ENCODE results near the gene TULP1. TPM values are rescaled to one million over a fixed set of nuclear protein-coding genes. Genes with fewer than 3 reads are reported as not detected.

TULP1 gene
- total and polyA plus RNA-seq, 2 of the 8 experiments (the other 6 are each of a cell fraction or from before 2014, with no cell fraction given): 3.2 to 6.8 TPM

GRCh38 chr6:35473075-35473849 lies 39.4 kb downstream of the TULP1 start:
- Histone ChIP-seq H4K5ac (ENCODE audit: insufficient read length, low read depth, low read length) (no peak overlapping the region), H3K27ac (ENCODE audit: low read depth, low read length) (no peak overlapping the region), H3K4me1 (replicated peaks in 1 of 4; ENCODE audit: control insufficient read depth in 3 of 4, insufficient read depth in 4 of 4, low read length in 3 of 4) (peaks cover 0 to 8% (median 5%) of the 10 kb centered on the region in 4 experiments; a peak in 6 of 7 replicates), H3K4me3 (ENCODE audit: extremely low read depth in 1 of 4, insufficient read depth in 2 of 4, low read depth in 3 of 4, low read length in 4 of 4) (no peak overlapping the region), H3K27me3 (replicated peaks in 1 of 4; ENCODE audit: control insufficient read depth in 3 of 4, extremely low read depth in 1 of 4, insufficient read depth in 3 of 4, low read length in 3 of 4) (no peaks in the 10 kb centered on the region), H3K56ac (replicated peaks; ENCODE audit: insufficient read length, low read depth, low read length) (no peak overlapping the region), H3K9me3 (ENCODE audit: insufficient read depth in 2 of 2, low read depth in 1 of 2, low read length in 1 of 2) (no peaks in the 10 kb centered on the region; a peak in 1 of 4 replicates), H2AFZ (ENCODE audit: low read length) (no peak overlapping the region), H3K79me2 (ENCODE audit: control insufficient read depth in 1 of 2, insufficient read depth in 2 of 2, low read length in 2 of 2) (peaks cover 14 to 29% of the 10 kb centered on the region in 2 experiments), H2AK5ac (ENCODE audit: low read depth, low read length) (no peak overlapping the region), H2BK12ac (ENCODE audit: low read depth, low read length) (no peak overlapping the region), H2BK120ac (replicated peaks; ENCODE audit: low read depth, low read length) (no peak overlapping the region), H3K79me1 (ENCODE audit: low read depth, low read length) (peaks cover 4% of the 10 kb centered on the region; the same call in 1 of the 2 replicates), H3K23me2 (ENCODE audit: low read depth, low read length) (peaks cover 11% of the 10 kb centered on the region), H4K20me1 (replicated peaks in 1 of 2; ENCODE audit: control insufficient read depth in 1 of 2, insufficient read depth in 2 of 2, low read length in 2 of 2) (peaks cover 32 to 33% of the 10 kb centered on the region in 2 experiments), H3K23ac (ENCODE audit: insufficient read length) (no peak overlapping the region), H4K91ac (replicated peaks; ENCODE audit: insufficient read length, low read length) (no peak overlapping the region), H2BK20ac (ENCODE audit: low read length) (no peak overlapping the region), H3K18ac (ENCODE audit: extremely low read depth, low read length) (no peak overlapping the region), H3K36me3 (ENCODE audit: control insufficient read depth in 2 of 4, insufficient read depth in 4 of 4, low read length in 3 of 4) (peaks cover 24 to 61% (median 32%) of the 10 kb centered on the region in 4 experiments), H3K14ac (ENCODE audit: insufficient read length) (no peak overlapping the region), H3K9ac (replicated peaks in 1 of 4; ENCODE audit: extremely low read depth in 1 of 4, low read depth in 3 of 4, low read length in 3 of 4) (no peak overlapping the region; a peak in 1 of 7 replicates), H2BK15ac (ENCODE audit: low read length) (no peak overlapping the region), H3K4me2 (ENCODE audit: insufficient read depth in 1 of 2, low read depth in 2 of 2, low read length in 2 of 2) (no peak overlapping the region), H3K4ac (replicated peaks; ENCODE audit: insufficient read length, low read depth, low read length) (no peak overlapping the region), H4K8ac (ENCODE audit: extremely low read depth, insufficient read depth, low read length) (peak overlapping the region; percentile 59; the same call in 1 of the 2 replicates), H2BK5ac (ENCODE audit: low read depth, low read length) (peak overlapping the region; percentile 4; the same call in 1 of the 2 replicates)
- CTCF ChIA-PET (ENCODE audit: partially characterized antibody): interaction anchor here (0.6 to 2.7 kb wide), 8 partner anchors 9 to 176 kb away, joined by 3 to 8 read pairs (median 3); no protein-coding TSS in a partner anchor
- 89% methylated on average over 9 of the region's 9 CpGs; no CpG with 5 or more reads in 1 of the 2 experiments for WGBS, 2 experiments (ENCODE audit: extremely low coverage in 1 of 2, insufficient coverage in 1 of 2, insufficient read length in 1 of 2, insufficient replicate concordance in 2 of 2, low coverage in 1 of 2, low lambda C conversion rate in 2 of 2, missing lambda C conversion rate in 1 of 2)
- DNase-seq (ENCODE audit: low read depth in 1 of 2, low spot score in 2 of 2) (peak in 1 of 2 experiments; percentile 57), FAIRE-seq (no peak)
- POLR2A ChIA-PET (ENCODE audit: partially characterized antibody): interaction anchor here (0.6 to 30.9 kb wide), 18 partner anchors 8 to 279 kb away, joined by 3 to 1319 read pairs (median 4); partner anchors contain the start of genes DEF6, FANCE and TEAD3
- no peak for TF ChIP-seq BRCA1 (IDR thresholded peaks at IDR 0.05; ENCODE audit: low read depth, low read length)
- TF ChIP-seq POLR2AphosphoS5 (IDR thresholded peaks at IDR 0.05; ENCODE audit: low read depth, low read length): peak; percentile 82; the same call in 1 of the 2 replicates
- TF ChIP-seq SIX5 (IDR thresholded peaks at IDR 0.05; ENCODE audit: low read depth, low read length): no peak
